AG04450 (cell line): Measurements from ENCODE around the gene RAB40C. TPM values are rescaled to one million over a fixed set of nuclear protein-coding genes. Genes with fewer than 3 reads are reported as not detected.

Experiments
- CTCF ChIA-PET: fragments of 300-600, 350-600 bp; formaldehyde crosslinking; extraction: SDS; loops from one replicate; lab custom pipeline; 2022; ENCODE audit warnings: antibody characterized with exemption, inconsistent platforms; lab: Charles Lee
- POLR2A ChIA-PET: fragments of 350-600 bp; formaldehyde crosslinking; extraction: SDS; loops from one replicate; lab custom pipeline; 2021; ENCODE audit warnings: antibody characterized with exemption, inconsistent platforms; lab: Yijun Ruan, JAX
- DNase-seq: peaks from one replicate; pipeline ENCODE4 v3.0.0-alpha.2; 2011; ENCODE audit warnings: low read depth, low spot score
- H3K27ac ChIP-seq: one replicate; pipeline ENCODE4 v1.5.1; 2012; ENCODE audit warnings: low read depth, low read length, control low read depth
- H3K27me3 ChIP-seq: one replicate; pipeline ENCODE4 v1.6.0; 2012; ENCODE audit warnings: low read length; ENCODE audit not compliant: control insufficient read depth, insufficient read depth
- H3K4me3 ChIP-seq: 2 replicates; pipeline ENCODE4 v1.5.1; 2011; ENCODE audit warnings: mild to moderate bottlenecking, low read depth, low read length, control low read depth
- H3K9me3 ChIP-seq: 2 replicates; pipeline ENCODE4 v1.5.1; 2012; ENCODE audit warnings: low read length; ENCODE audit not compliant: control insufficient read depth, insufficient read depth
- CTCF ChIP-seq: IDR thresholded peaks from 2 replicates; pipeline ENCODE4 v1.5.1; 2011; ENCODE audit warnings: low read depth, low read length, control low read depth, inconsistent platforms
- polyA plus RNA-seq: library from polyadenylated mRNA; depleted of rRNA; stranded (reverse); fragments of >200 nt; gene quantifications from 2 replicates; pipeline ENCODE4 v1.2.3, GENCODE V29; 2011

The RAB40C gene
- polyA plus RNA-seq, 1 experiment = 4.2 TPM

- ChIA-PET POLR2A (interaction anchor here (0.8 to 1.0 kb wide), 2 partner anchors 13 to 111 kb away, joined by 5 to 6 read pairs; partner anchors contain the start of gene METTL26), CTCF (interaction anchor here (0.6 kb wide), 1 partner anchor 10 kb away, joined by 4 read pairs; no protein-coding TSS in a partner anchor)
- TF ChIP-seq CTCF = no peak
- no peaks in the 10 kb centered on the region for H3K27me3 ChIP-seq
- DNase-seq = no peak
- H3K9me3 ChIP-seq = no peaks in the 10 kb centered on the region; the same call in 1 of the 2 replicates
- peak overlapping the region; percentile 67 for H3K4me3 ChIP-seq
- H3K27ac ChIP-seq = no peak overlapping the region
Observed at GRCh38 chr16:649631-650030, 59.8 kb downstream of the RAB40C start.

GRCh38 chr16:651844-652243 is 62.0 kb downstream of the RAB40C start:
- TF ChIP-seq CTCF = no peak
- Histone ChIP-seq H3K27ac (no peak overlapping the region), H3K9me3 (no peaks in the 10 kb centered on the region; the same call in 1 of the 2 replicates), H3K27me3 (no peaks in the 10 kb centered on the region), H3K4me3 (no peak overlapping the region)
- DNase-seq = no peak
- CTCF ChIA-PET = no interaction called here
- POLR2A ChIA-PET = interaction anchor here (0.8 kb wide), 1 partner anchor 27 kb away, joined by 3 read pairs; no protein-coding TSS in a partner anchor

GRCh38 chr16:652454-653305 is 62.8 kb downstream of the RAB40C start:
- DNase-seq = no peak
- H3K4me3 ChIP-seq = no peak overlapping the region
- ChIA-PET POLR2A (interaction anchor here (0.8 kb wide), 1 partner anchor 26 kb away, joined by 3 read pairs; no protein-coding TSS in a partner anchor), CTCF (interaction anchor here (1.4 kb wide), 1 partner anchor 15 kb away, joined by 4 read pairs; the partner anchor contains the start of gene RHOT2)
- no peaks in the 10 kb centered on the region for H3K27me3 ChIP-seq
- no peak overlapping the region for H3K27ac ChIP-seq
- TF ChIP-seq CTCF = no peak
- no peaks in the 10 kb centered on the region; the same call in 1 of the 2 replicates for H3K9me3 ChIP-seq

GRCh38 chr16:654034-654433 is 64.2 kb downstream of the RAB40C start:
- Histone ChIP-seq H3K9me3 (no peaks in the 10 kb centered on the region; the same call in 1 of the 2 replicates), H3K27ac (no peak overlapping the region), H3K4me3 (no peak overlapping the region), H3K27me3 (no peaks in the 10 kb centered on the region)
- CTCF ChIA-PET = no interaction called here
- no peak for TF ChIP-seq CTCF
- no peak for DNase-seq
- POLR2A ChIA-PET = no interaction called here

GRCh38 chr16:657487-657886 is 67.6 kb downstream of the RAB40C start:
- ChIA-PET CTCF (no interaction called here), POLR2A (no interaction called here)
- H3K9me3 ChIP-seq = no peaks in the 10 kb centered on the region; the same call in 1 of the 2 replicates
- no peak overlapping the region for H3K27ac ChIP-seq
- DNase-seq = no peak
- no peaks in the 10 kb centered on the region for H3K27me3 ChIP-seq
- TF ChIP-seq CTCF = no peak
- H3K4me3 ChIP-seq = no peak overlapping the region
